ENCODE measurements around the gene OTX1. TPM values are rescaled to one million over a fixed set of nuclear protein-coding genes. Genes with fewer than 3 reads are reported as not detected.

The OTX1 gene
- total RNA-seq, 3 donors from 2014 or later (not counting 1 experiment from before 2014, with no cell fraction given) = not detected

DNA sequence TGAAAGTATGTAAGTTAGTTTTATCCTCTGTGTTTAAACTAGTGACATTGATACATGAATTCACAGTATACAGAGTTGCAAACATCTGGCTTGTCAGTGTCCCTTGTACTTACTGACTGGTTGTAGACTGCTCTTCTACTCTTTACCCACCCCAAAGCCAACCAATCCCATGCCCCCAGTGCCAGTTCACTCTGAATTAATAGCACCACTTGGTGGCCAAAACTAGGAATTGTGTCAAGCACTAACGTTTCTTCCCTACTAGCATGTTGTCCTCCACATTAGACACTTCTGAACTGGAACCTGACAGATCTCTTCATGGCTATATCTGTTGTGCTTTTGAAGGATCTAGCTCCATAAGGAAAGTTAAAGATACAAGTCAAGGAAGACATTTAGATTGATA, 27.2 kb upstream of the OTX1 start:
- DNase-seq = no peak
- intact Hi-C loops (cut with micrococcal nuclease) = no loop called here
- WGBS (ENCODE audit: insufficient coverage) = 0% methylated on average over 1 of the region's 1 CpG

GRCh38 chr2:63027220-63027619, 23.4 kb upstream of the OTX1 start:
- H3K27me3 Mint-ChIP-seq (ENCODE audit: low read depth in 2 of 2) = no peaks in the 10 kb centered on the region
- Histone ChIP-seq H3K27ac (ENCODE audit: low read length) (no peak overlapping the region), H3K36me3 (ENCODE audit: control insufficient read depth, insufficient read depth, low read length) (peaks cover 2% of the 10 kb centered on the region), H3K4me3 (ENCODE audit: low read length) (no peak overlapping the region), H3K27me3 (ENCODE audit: control insufficient read depth, insufficient read depth, low read length) (no peaks in the 10 kb centered on the region), H3K9me3 (ENCODE audit: control insufficient read depth, insufficient read depth, low read length) (no peaks in the 10 kb centered on the region), H3K4me1 (ENCODE audit: control insufficient read depth, insufficient read depth, low read length) (no peaks in the 10 kb centered on the region)
- DNase-seq (no peak), ATAC-seq (no peak)
- intact Hi-C loops (cut with micrococcal nuclease) = no loop called here
- no peaks in the 10 kb centered on the region for H3K9me3 Mint-ChIP-seq
- TF ChIP-seq, protein P1, sequence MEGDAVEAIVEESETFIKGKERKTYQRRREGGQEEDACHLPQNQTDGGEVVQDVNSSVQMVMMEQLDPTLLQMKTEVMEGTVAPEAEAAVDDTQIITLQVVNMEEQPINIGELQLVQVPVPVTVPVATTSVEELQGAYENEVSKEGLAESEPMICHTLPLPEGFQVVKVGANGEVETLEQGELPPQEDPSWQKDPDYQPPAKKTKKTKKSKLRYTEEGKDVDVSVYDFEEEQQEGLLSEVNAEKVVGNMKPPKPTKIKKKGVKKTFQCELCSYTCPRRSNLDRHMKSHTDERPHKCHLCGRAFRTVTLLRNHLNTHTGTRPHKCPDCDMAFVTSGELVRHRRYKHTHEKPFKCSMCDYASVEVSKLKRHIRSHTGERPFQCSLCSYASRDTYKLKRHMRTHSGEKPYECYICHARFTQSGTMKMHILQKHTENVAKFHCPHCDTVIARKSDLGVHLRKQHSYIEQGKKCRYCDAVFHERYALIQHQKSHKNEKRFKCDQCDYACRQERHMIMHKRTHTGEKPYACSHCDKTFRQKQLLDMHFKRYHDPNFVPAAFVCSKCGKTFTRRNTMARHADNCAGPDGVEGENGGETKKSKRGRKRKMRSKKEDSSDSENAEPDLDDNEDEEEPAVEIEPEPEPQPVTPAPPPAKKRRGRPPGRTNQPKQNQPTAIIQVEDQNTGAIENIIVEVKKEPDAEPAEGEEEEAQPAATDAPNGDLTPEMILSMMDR (IDR thresholded peaks at IDR 0.05) = no peak
- no peaks in the 10 kb centered on the region for H3K36me3 Mint-ChIP-seq
- WGBS (ENCODE audit: insufficient coverage) = 93% methylated on average over 1 of the region's 2 CpGs
- H3K4me3 Mint-ChIP-seq = no peak overlapping the region
- H3K4me1 Mint-ChIP-seq = no peaks in the 10 kb centered on the region
- H3K27ac Mint-ChIP-seq = no peak overlapping the region

More for the DNA sequence above, 27.2 kb upstream of the OTX1 start:
- Histone ChIP-seq H3K9me3 (ENCODE audit: control insufficient read depth, insufficient read depth, low read length) (no peaks in the 10 kb centered on the region), H3K27me3 (ENCODE audit: control insufficient read depth, insufficient read depth, low read length) (no peaks in the 10 kb centered on the region), H3K27ac (ENCODE audit: low read length) (no peak overlapping the region), H3K36me3 (ENCODE audit: control insufficient read depth, insufficient read depth, low read length) (no peaks in the 10 kb centered on the region), H3K4me3 (ENCODE audit: low read length) (no peak overlapping the region), H3K4me1 (ENCODE audit: control insufficient read depth, insufficient read depth, low read length) (no peaks in the 10 kb centered on the region)
- Mint-ChIP-seq H3K27me3 (ENCODE audit: low read depth in 2 of 2) (no peaks in the 10 kb centered on the region), H3K36me3 (no peaks in the 10 kb centered on the region), H3K4me3 (no peak overlapping the region), H3K4me1 (no peaks in the 10 kb centered on the region), H3K27ac (no peak overlapping the region), H3K9me3 (no peaks in the 10 kb centered on the region)
- TF ChIP-seq, protein P1 (IDR thresholded peaks at IDR 0.05) = no peak
- ATAC-seq = no peak

GRCh38 chr2:63029058-63029457, 21.6 kb upstream of the OTX1 start:
- intact Hi-C loops (cut with micrococcal nuclease) = no loop called here
- no peaks in the 10 kb centered on the region for H3K4me1 Mint-ChIP-seq
- DNase-seq = no peak
- H3K27me3 ChIP-seq (ENCODE audit: control insufficient read depth, insufficient read depth, low read length) = no peaks in the 10 kb centered on the region
- no peaks in the 10 kb centered on the region for H3K36me3 Mint-ChIP-seq
- ATAC-seq = no peak
- H3K9me3 Mint-ChIP-seq = no peaks in the 10 kb centered on the region
- TF ChIP-seq, protein P1 (IDR thresholded peaks at IDR 0.05) = no peak
- H3K27ac ChIP-seq (ENCODE audit: low read length) = no peak overlapping the region
- peaks cover 2% of the 10 kb centered on the region for H3K36me3 ChIP-seq (ENCODE audit: control insufficient read depth, insufficient read depth, low read length)
- WGBS (ENCODE audit: insufficient coverage) = 81% methylated on average over 1 of the region's 1 CpG
- H3K27ac Mint-ChIP-seq = no peak overlapping the region
- H3K4me1 ChIP-seq (ENCODE audit: control insufficient read depth, insufficient read depth, low read length) = no peaks in the 10 kb centered on the region
- H3K9me3 ChIP-seq (ENCODE audit: control insufficient read depth, insufficient read depth, low read length) = no peaks in the 10 kb centered on the region
- no peak overlapping the region for H3K4me3 Mint-ChIP-seq
- H3K27me3 Mint-ChIP-seq (ENCODE audit: low read depth in 2 of 2) = no peaks in the 10 kb centered on the region
- no peak overlapping the region for H3K4me3 ChIP-seq (ENCODE audit: low read length)

DNA sequence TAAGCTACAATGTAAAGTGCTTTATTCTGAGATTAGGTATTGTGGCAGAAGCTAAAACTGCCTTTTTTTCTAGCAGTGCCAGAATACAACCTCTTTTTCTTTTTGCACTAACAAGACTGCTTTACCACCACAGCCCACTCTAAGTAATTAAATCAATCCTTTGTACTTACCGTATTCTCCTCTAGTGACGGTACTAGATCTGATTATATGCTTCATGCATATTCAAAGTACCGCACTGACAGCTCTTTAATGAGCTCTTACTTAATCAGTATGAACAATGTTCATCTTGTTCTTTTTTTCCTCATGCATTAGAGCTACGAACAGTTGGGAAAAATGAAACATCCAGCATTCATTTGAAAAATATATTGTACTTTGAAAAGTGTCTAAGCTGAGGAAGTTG, 16.1 kb upstream of the OTX1 start:
- Mint-ChIP-seq H3K9me3 (no peaks in the 10 kb centered on the region), H3K4me3 (no peak overlapping the region), H3K27ac (no peak overlapping the region), H3K27me3 (ENCODE audit: low read depth in 2 of 2) (no peaks in the 10 kb centered on the region), H3K4me1 (no peaks in the 10 kb centered on the region), H3K36me3 (no peaks in the 10 kb centered on the region)
- Histone ChIP-seq H3K27ac (ENCODE audit: low read length) (no peak overlapping the region), H3K4me1 (ENCODE audit: control insufficient read depth, insufficient read depth, low read length) (no peaks in the 10 kb centered on the region), H3K9me3 (ENCODE audit: control insufficient read depth, insufficient read depth, low read length) (no peaks in the 10 kb centered on the region), H3K36me3 (ENCODE audit: control insufficient read depth, insufficient read depth, low read length) (no peaks in the 10 kb centered on the region), H3K27me3 (ENCODE audit: control insufficient read depth, insufficient read depth, low read length) (no peaks in the 10 kb centered on the region), H3K4me3 (ENCODE audit: low read length) (no peak overlapping the region)
- no peak for DNase-seq
- ATAC-seq = no peak
- WGBS (ENCODE audit: insufficient coverage) = 97% methylated on average over 4 of the region's 4 CpGs
- intact Hi-C loops (cut with micrococcal nuclease) = no loop called here
- TF ChIP-seq, protein P1 (IDR thresholded peaks at IDR 0.05) = no peak
